ENCODE results near the gene SPDYC. TPM values are rescaled to one million over a fixed set of nuclear protein-coding genes. Genes with fewer than 3 reads are reported as not detected.
A peak's percentile ranks its signal among the peaks of the same experiment; 100 is the strongest.

Gene SPDYC
- total and polyA plus RNA-seq, 5 experiments from 2014 or later: not detected

GRCh38 chr11:65182258-65183170 lies 12.5 kb downstream of the SPDYC start:
- Mint-ChIP-seq H3K27me3 (no peaks in the 10 kb centered on the region), H3K9me3 (no peaks in the 10 kb centered on the region), H3K27ac (peak overlapping the region; percentile 61 to 93 (median 80)), H3K4me1 (peaks cover 15 to 34% (median 27%) of the 10 kb centered on the region in 4 donors), H3K36me3 (peaks cover 0 to 25% (median 0%) of the 10 kb centered on the region in 3 donors), H3K4me3 (peak overlapping the region; percentile 77 to 95 (median 88))
- no peak for ATAC-seq
- POLR2A ChIA-PET: interaction anchor here (0.5 to 3.4 kb wide), 16 partner anchors 11 to 812 kb away, joined by 3 to 26 read pairs (median 4); partner anchors contain the start of genes FAU, MRPL49, POLA2 and SYVN1
- DNase-seq: no peak

GRCh38 chr11:65183201-65183891 lies 13.3 kb downstream of the SPDYC start:
- Mint-ChIP-seq H3K4me3 (peak overlapping the region; percentile 19 to 95 (median 76)), H3K27me3 (no peaks in the 10 kb centered on the region), H3K36me3 (peaks cover 0 to 28% (median 0%) of the 10 kb centered on the region in 3 donors), H3K27ac (peak overlapping the region in 9 of 10 donors; percentile 6 to 89 (median 60)), H3K4me1 (peaks cover 15 to 34% (median 27%) of the 10 kb centered on the region in 4 donors), H3K9me3 (no peaks in the 10 kb centered on the region)
- DNase-seq (no peak), ATAC-seq (no peak)
- POLR2A ChIA-PET: interaction anchor here (0.7 to 3.4 kb wide), 6 partner anchors 16 to 136 kb away, joined by 3 to 26 read pairs (median 12); partner anchors contain the start of genes FAU, MRPL49, SYVN1 and ZNHIT2

- DNase-seq (no peak), ATAC-seq (no peak)
- POLR2A ChIA-PET: interaction anchor here (0.5 kb wide), 1 partner anchor 146 kb away, joined by 3 read pairs; no protein-coding TSS in a partner anchor
- peak overlapping the region in 3 of 10 donors; percentile 26 to 92 (median 80) for H3K4me3 Mint-ChIP-seq
- no peaks in the 10 kb centered on the region for H3K27me3 Mint-ChIP-seq
- no peaks in the 10 kb centered on the region for H3K9me3 Mint-ChIP-seq
- H3K4me1 Mint-ChIP-seq: peaks cover 15 to 34% (median 27%) of the 10 kb centered on the region in 4 donors
- peak overlapping the region in 4 of 10 donors; percentile 35 to 77 (median 67) for H3K27ac Mint-ChIP-seq
- H3K36me3 Mint-ChIP-seq: peaks cover 0 to 36% (median 0%) of the 10 kb centered on the region in 3 donors
Measured at GRCh38 chr11:65184146-65184545, 14.1 kb downstream of the SPDYC start.

DNA sequence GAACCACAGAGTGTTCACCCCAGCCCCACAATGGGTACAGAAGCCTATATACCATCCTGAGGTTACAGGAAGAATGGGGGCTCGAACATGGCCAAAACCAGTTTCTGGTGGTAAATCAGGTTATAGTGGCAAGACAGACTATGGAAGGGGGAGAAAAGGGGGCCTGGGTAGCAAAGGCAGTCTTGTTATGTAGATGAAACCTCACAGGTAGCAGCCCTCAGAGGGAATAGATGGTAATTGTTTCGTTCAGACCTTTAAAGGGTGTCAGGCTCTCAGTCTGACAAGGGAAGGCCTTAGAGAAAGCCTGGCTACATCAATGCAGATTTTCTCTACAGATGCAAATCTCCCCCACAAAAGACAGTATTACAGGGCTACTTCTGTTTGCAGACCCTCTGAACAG lies 15.1 kb downstream of the SPDYC start:
- Mint-ChIP-seq H3K4me1 (peaks cover 24 to 40% (median 33%) of the 10 kb centered on the region in 4 donors), H3K9me3 (no peaks in the 10 kb centered on the region), H3K36me3 (peaks cover 0 to 47% (median 4%) of the 10 kb centered on the region in 3 donors), H3K27me3 (no peaks in the 10 kb centered on the region), H3K27ac (peak overlapping the region in 4 of 10 donors; percentile 35 to 69 (median 58)), H3K4me3 (peak overlapping the region in 1 of 10 donors; percentile 16)
- DNase-seq (no peak), ATAC-seq (no peak)
- POLR2A ChIA-PET: no interaction called here

- ATAC-seq (no peak), DNase-seq (no peak)
- Mint-ChIP-seq H3K4me3 (no peak overlapping the region), H3K9me3 (no peaks in the 10 kb centered on the region), H3K4me1 (peaks cover 25 to 37% (median 31%) of the 10 kb centered on the region in 4 donors), H3K27me3 (no peaks in the 10 kb centered on the region), H3K36me3 (peaks cover 0 to 54% (median 4%) of the 10 kb centered on the region in 3 donors), H3K27ac (peak overlapping the region in 1 of 10 donors; percentile 57)
- POLR2A ChIA-PET: interaction anchor here (0.6 kb wide), 1 partner anchor 1552 kb away, joined by 3 read pairs; no protein-coding TSS in a partner anchor
Measured at GRCh38 chr11:65185869-65186341, 15.9 kb downstream of the SPDYC start.

GRCh38 chr11:65186701-65187100 lies 16.7 kb downstream of the SPDYC start:
- Mint-ChIP-seq H3K4me1 (peaks cover 24 to 35% (median 30%) of the 10 kb centered on the region in 4 donors), H3K4me3 (no peak overlapping the region), H3K27me3 (no peaks in the 10 kb centered on the region), H3K9me3 (no peaks in the 10 kb centered on the region), H3K36me3 (peaks cover 0 to 61% (median 4%) of the 10 kb centered on the region in 3 donors), H3K27ac (peak overlapping the region in 3 of 10 donors; percentile 32 to 62 (median 49))
- no peak for ATAC-seq
- POLR2A ChIA-PET: no interaction called here
- DNase-seq: no peak

DNA sequence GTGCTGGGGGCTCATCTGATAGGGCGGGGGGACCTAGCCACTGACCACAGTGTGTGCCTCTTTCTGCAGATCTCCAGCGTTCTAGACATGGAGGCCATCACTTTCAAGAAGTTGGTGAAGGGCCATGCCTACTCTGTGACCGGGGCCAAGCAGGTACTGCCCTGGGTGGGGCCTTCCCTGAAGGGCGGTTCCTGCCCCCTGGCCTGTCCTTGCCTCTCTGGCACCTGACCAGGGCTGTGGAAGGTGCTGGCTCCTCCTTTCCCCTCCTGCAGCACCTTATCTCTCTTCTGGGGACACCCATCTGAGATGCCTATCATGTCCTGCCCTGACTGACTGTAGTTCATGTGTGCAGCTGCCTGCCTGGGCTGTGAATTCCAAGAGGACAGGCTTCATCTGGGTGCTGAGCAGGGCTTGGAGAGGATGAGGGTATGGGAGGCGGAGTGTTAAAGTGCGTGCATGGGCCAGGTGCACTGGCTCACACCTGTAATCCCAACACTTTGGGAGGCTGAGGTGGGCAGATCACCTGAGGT lies 17.2 kb downstream of the SPDYC start:
- H3K4me3 Mint-ChIP-seq: no peak overlapping the region
- DNase-seq (no peak), ATAC-seq (no peak)
- peaks cover 24 to 35% (median 28%) of the 10 kb centered on the region in 4 donors for H3K4me1 Mint-ChIP-seq
- H3K36me3 Mint-ChIP-seq: peaks cover 0 to 65% (median 4%) of the 10 kb centered on the region in 3 donors
- no peaks in the 10 kb centered on the region for H3K27me3 Mint-ChIP-seq
- no peaks in the 10 kb centered on the region for H3K9me3 Mint-ChIP-seq
- H3K27ac Mint-ChIP-seq: no peak overlapping the region
- POLR2A ChIA-PET: interaction anchor here (0.8 kb wide), 1 partner anchor 52 kb away, joined by 4 read pairs; no protein-coding TSS in a partner anchor

DNA sequence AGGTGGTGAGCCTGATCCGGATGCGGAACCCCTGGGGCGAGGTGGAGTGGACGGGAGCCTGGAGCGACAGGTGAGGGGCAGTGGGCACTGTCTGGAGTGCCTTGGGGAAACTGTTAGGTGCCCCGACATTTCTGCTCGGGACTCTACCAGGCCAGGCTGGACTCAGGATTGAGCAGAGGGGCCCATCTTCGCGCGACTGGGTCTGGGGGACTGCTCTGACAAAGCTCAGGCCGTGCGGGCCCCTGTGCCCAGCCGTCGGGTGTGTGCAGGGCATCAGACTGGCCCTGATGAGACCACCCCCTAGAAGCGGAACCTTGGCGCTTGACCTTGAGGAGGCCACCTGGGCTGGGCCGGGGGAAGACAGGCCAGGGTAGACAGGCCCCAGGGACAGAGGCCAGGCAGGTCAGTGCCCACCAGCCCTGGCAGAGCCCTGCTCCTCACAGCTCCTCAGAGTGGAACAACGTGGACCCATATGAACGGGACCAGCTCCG lies 18.0 kb downstream of the SPDYC start:
- H3K9me3 Mint-ChIP-seq: no peaks in the 10 kb centered on the region
- H3K27me3 Mint-ChIP-seq: no peaks in the 10 kb centered on the region
- DNase-seq (no peak), ATAC-seq (no peak)
- H3K36me3 Mint-ChIP-seq: peaks cover 0 to 71% (median 4%) of the 10 kb centered on the region in 3 donors
- POLR2A ChIA-PET: interaction anchor here (0.8 kb wide), 1 partner anchor 53 kb away, joined by 4 read pairs; no protein-coding TSS in a partner anchor
- peaks cover 18 to 27% (median 22%) of the 10 kb centered on the region in 4 donors for H3K4me1 Mint-ChIP-seq
- H3K27ac Mint-ChIP-seq: no peak overlapping the region
- no peak overlapping the region for H3K4me3 Mint-ChIP-seq

GRCh38 chr11:65188486-65188885 lies 18.5 kb downstream of the SPDYC start:
- H3K4me3 Mint-ChIP-seq: no peak overlapping the region

DNA sequence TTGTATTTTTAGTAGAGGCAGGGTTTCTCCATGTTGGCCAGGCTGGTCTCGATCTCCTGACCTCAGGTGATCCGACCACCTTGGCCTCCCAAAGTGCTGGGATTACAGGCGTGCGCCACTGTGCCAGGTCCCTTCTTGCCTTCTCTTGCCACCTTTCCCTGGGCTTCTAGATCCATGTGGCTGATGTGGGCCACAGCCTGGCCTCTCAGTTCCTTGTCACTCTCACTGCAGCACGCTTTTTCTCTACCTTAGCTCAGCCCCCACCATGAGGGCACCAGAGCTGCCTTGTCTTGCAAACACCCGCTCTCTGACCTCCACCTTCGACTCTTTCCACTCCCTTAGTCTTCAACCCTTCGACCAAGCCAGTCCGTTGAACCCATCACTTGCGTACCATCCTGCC lies 19.2 kb downstream of the SPDYC start:
- H3K4me1 Mint-ChIP-seq: peaks cover 12 to 20% (median 17%) of the 10 kb centered on the region in 4 donors
- H3K9me3 Mint-ChIP-seq: no peaks in the 10 kb centered on the region
- DNase-seq: no peak
- H3K36me3 Mint-ChIP-seq: peaks cover 0 to 81% (median 6%) of the 10 kb centered on the region in 3 donors
- H3K4me3 Mint-ChIP-seq: no peak overlapping the region
- ATAC-seq: no peak
- H3K27me3 Mint-ChIP-seq: no peaks in the 10 kb centered on the region
- POLR2A ChIA-PET: no interaction called here
- H3K27ac Mint-ChIP-seq: peak overlapping the region in 2 of 10 donors; percentile 34 to 39

More at GRCh38 chr11:65188486-65188885, 18.5 kb downstream of the SPDYC start:
- DNase-seq (no peak), ATAC-seq (no peak)
- H3K27ac Mint-ChIP-seq: peak overlapping the region in 2 of 10 donors; percentile 39 to 73
- H3K9me3 Mint-ChIP-seq: no peaks in the 10 kb centered on the region
- peaks cover 16 to 27% (median 18%) of the 10 kb centered on the region in 4 donors for H3K4me1 Mint-ChIP-seq
- peaks cover 0 to 75% (median 6%) of the 10 kb centered on the region in 3 donors for H3K36me3 Mint-ChIP-seq
- POLR2A ChIA-PET: no interaction called here
- no peaks in the 10 kb centered on the region for H3K27me3 Mint-ChIP-seq

- no peak for ATAC-seq
- POLR2A ChIA-PET: no interaction called here
- Mint-ChIP-seq H3K4me3 (no peak overlapping the region), H3K27ac (no peak overlapping the region), H3K27me3 (no peaks in the 10 kb centered on the region), H3K4me1 (peaks cover 5 to 16% (median 9%) of the 10 kb centered on the region in 4 donors), H3K36me3 (peaks cover 0 to 85% (median 15%) of the 10 kb centered on the region in 3 donors), H3K9me3 (no peaks in the 10 kb centered on the region)
- DNase-seq: no peak
Measured at GRCh38 chr11:65194564-65194963, 24.5 kb downstream of the SPDYC start.

GRCh38 chr11:65204143-65204542 lies 34.1 kb downstream of the SPDYC start:
- H3K27ac Mint-ChIP-seq: peak overlapping the region in 1 of 10 donors; percentile 38

More at GRCh38 chr11:65204143-65204542, 34.1 kb downstream of the SPDYC start:
- no peak for ATAC-seq
- Mint-ChIP-seq H3K4me1 (peaks cover 2 to 10% (median 5%) of the 10 kb centered on the region in 4 donors), H3K27me3 (no peaks in the 10 kb centered on the region), H3K4me3 (no peak overlapping the region), H3K36me3 (peaks cover 0 to 56% (median 7%) of the 10 kb centered on the region in 3 donors), H3K9me3 (no peaks in the 10 kb centered on the region)
- POLR2A ChIA-PET: no interaction called here
- DNase-seq: no peak

Data from naive thymus-derived CD8-positive, alpha-beta T cell (primary cell).